ENCODE data around the gene LRSAM1.

- TF ChIP-seq, protein P1, sequence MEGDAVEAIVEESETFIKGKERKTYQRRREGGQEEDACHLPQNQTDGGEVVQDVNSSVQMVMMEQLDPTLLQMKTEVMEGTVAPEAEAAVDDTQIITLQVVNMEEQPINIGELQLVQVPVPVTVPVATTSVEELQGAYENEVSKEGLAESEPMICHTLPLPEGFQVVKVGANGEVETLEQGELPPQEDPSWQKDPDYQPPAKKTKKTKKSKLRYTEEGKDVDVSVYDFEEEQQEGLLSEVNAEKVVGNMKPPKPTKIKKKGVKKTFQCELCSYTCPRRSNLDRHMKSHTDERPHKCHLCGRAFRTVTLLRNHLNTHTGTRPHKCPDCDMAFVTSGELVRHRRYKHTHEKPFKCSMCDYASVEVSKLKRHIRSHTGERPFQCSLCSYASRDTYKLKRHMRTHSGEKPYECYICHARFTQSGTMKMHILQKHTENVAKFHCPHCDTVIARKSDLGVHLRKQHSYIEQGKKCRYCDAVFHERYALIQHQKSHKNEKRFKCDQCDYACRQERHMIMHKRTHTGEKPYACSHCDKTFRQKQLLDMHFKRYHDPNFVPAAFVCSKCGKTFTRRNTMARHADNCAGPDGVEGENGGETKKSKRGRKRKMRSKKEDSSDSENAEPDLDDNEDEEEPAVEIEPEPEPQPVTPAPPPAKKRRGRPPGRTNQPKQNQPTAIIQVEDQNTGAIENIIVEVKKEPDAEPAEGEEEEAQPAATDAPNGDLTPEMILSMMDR (IDR thresholded peaks at IDR 0.05) = no peak
- TF ChIP-seq EZH2phosphoT487 (IDR thresholded peaks at IDR 0.05) = no peak
Observed at GRCh38 chr9:127530206-127530941, 79.1 kb downstream of the LRSAM1 start.
